IPS DF 6.9 (cell line): ENCODE results near the gene BEGAIN.

Source experiments
- DNase-seq: peaks from one replicate; pipeline ENCODE4 v3.0.0-alpha.2; 2013; ENCODE audit warnings: low read depth, low spot score
- H3K27ac ChIP-seq: one replicate; pipeline ENCODE4 v1.5.1; 2013; ENCODE audit warnings: low read length, control low read depth
- H3K27me3 ChIP-seq: 2 replicates; pipeline ENCODE4 v1.6.1; 2013; ENCODE audit warnings: mild to moderate bottlenecking, low read length; ENCODE audit not compliant: control insufficient read depth, insufficient read depth
- H3K36me3 ChIP-seq: 2 replicates; pipeline ENCODE4 v1.6.1; 2013; ENCODE audit warnings: low read length; ENCODE audit not compliant: control insufficient read depth, insufficient read depth
- H3K4me1 ChIP-seq: 2 replicates; pipeline ENCODE4 v1.6.1; 2013; ENCODE audit warnings: low read length; ENCODE audit not compliant: control insufficient read depth, insufficient read depth
- H3K4me3 ChIP-seq: 2 replicates; pipeline ENCODE4 v1.5.1; 2013; ENCODE audit warnings: mild to moderate bottlenecking, low read length
- H3K9me3 ChIP-seq: 2 replicates; pipeline ENCODE4 v1.6.1; 2013; ENCODE audit warnings: low read length, inconsistent platforms; ENCODE audit not compliant: control insufficient read depth, insufficient read depth
- WGBS: extraction: QIAGEN DNeasy Blood & Tissue Kit; methylation state at CpG from one replicate; pipeline ENCODE4 v1.1.7; 2013; ENCODE audit warnings: mixed read lengths, missing lambda C conversion rate; ENCODE audit not compliant: insufficient read length, insufficient coverage; 5-methylcytosine and 5-hydroxymethylcytosine counted together

BEGAIN gene

GRCh38 chr14:100558226-100558625 lies 29.0 kb downstream of the BEGAIN start:
- H3K4me3 ChIP-seq: no peak overlapping the region
- no peak overlapping the region for H3K27ac ChIP-seq
- DNase-seq: no peak
- peaks cover 11% of the 10 kb centered on the region for H3K4me1 ChIP-seq
- no CpG with 5 or more reads among the region's 11 CpGs for WGBS
- no peaks in the 10 kb centered on the region for H3K27me3 ChIP-seq
- no peaks in the 10 kb centered on the region; the same call in 1 of the 2 replicates for H3K36me3 ChIP-seq
- no peaks in the 10 kb centered on the region for H3K9me3 ChIP-seq

- Histone ChIP-seq H3K36me3 (no peaks in the 10 kb centered on the region; the same call in 1 of the 2 replicates), H3K27ac (no peak overlapping the region), H3K9me3 (no peaks in the 10 kb centered on the region), H3K4me3 (no peak overlapping the region), H3K4me1 (peaks cover 11% of the 10 kb centered on the region), H3K27me3 (no peaks in the 10 kb centered on the region)
- no peak for DNase-seq
- WGBS: no CpG with 5 or more reads among the region's 11 CpGs
Measured at GRCh38 chr14:100557658-100558057, 29.6 kb downstream of the BEGAIN start.

GRCh38 chr14:100556936-100557505 lies 30.2 kb downstream of the BEGAIN start:
- no CpG with 5 or more reads among the region's 22 CpGs for WGBS
- no peak overlapping the region for H3K27ac ChIP-seq
- no peaks in the 10 kb centered on the region for H3K27me3 ChIP-seq

GRCh38 chr14:100556140-100556475 lies 31.1 kb downstream of the BEGAIN start:
- peaks cover 11% of the 10 kb centered on the region for H3K4me1 ChIP-seq
- no peaks in the 10 kb centered on the region; the same call in 1 of the 2 replicates for H3K36me3 ChIP-seq
- no peak overlapping the region for H3K27ac ChIP-seq
- DNase-seq: no peak
- WGBS: no CpG with 5 or more reads among the region's 12 CpGs
- no peaks in the 10 kb centered on the region for H3K27me3 ChIP-seq
- no peaks in the 10 kb centered on the region for H3K9me3 ChIP-seq
- no peak overlapping the region for H3K4me3 ChIP-seq

More at GRCh38 chr14:100556936-100557505, 30.2 kb downstream of the BEGAIN start:
- no peaks in the 10 kb centered on the region; the same call in 1 of the 2 replicates for H3K36me3 ChIP-seq
- H3K4me1 ChIP-seq: peaks cover 11% of the 10 kb centered on the region
- no peaks in the 10 kb centered on the region for H3K9me3 ChIP-seq
- no peak overlapping the region for H3K4me3 ChIP-seq
- DNase-seq: no peak

- H3K27ac ChIP-seq: no peak overlapping the region
- H3K4me1 ChIP-seq: peaks cover 11% of the 10 kb centered on the region
- H3K4me3 ChIP-seq: no peak overlapping the region
Measured at GRCh38 chr14:100555436-100556139, 31.6 kb downstream of the BEGAIN start.

GRCh38 chr14:100554696-100555320 lies 32.4 kb downstream of the BEGAIN start:
- H3K36me3 ChIP-seq: no peaks in the 10 kb centered on the region; the same call in 1 of the 2 replicates
- no CpG with 5 or more reads among the region's 17 CpGs for WGBS
- peaks cover 11% of the 10 kb centered on the region for H3K4me1 ChIP-seq
- H3K9me3 ChIP-seq: no peaks in the 10 kb centered on the region
- no peak overlapping the region for H3K27ac ChIP-seq
- H3K4me3 ChIP-seq: no peak overlapping the region
- no peak for DNase-seq
- H3K27me3 ChIP-seq: no peaks in the 10 kb centered on the region

More at GRCh38 chr14:100555436-100556139, 31.6 kb downstream of the BEGAIN start:
- no peak for DNase-seq
- H3K27me3 ChIP-seq: no peaks in the 10 kb centered on the region
- no CpG with 5 or more reads among the region's 24 CpGs for WGBS
- H3K36me3 ChIP-seq: no peaks in the 10 kb centered on the region; the same call in 1 of the 2 replicates
- H3K9me3 ChIP-seq: no peaks in the 10 kb centered on the region

GRCh38 chr14:100554082-100554677 lies 33.0 kb downstream of the BEGAIN start:
- no peaks in the 10 kb centered on the region; the same call in 1 of the 2 replicates for H3K36me3 ChIP-seq
- no peaks in the 10 kb centered on the region for H3K9me3 ChIP-seq
- peaks cover 11% of the 10 kb centered on the region for H3K4me1 ChIP-seq
- H3K27me3 ChIP-seq: no peaks in the 10 kb centered on the region
- no peak overlapping the region for H3K4me3 ChIP-seq
- no peak for DNase-seq
- H3K27ac ChIP-seq: no peak overlapping the region
- no CpG with 5 or more reads among the region's 19 CpGs for WGBS

- no CpG with 5 or more reads among the region's 5 CpGs for WGBS
- H3K27me3 ChIP-seq: no peaks in the 10 kb centered on the region
- no peak for DNase-seq
- H3K4me3 ChIP-seq: no peak overlapping the region
- H3K36me3 ChIP-seq: no peaks in the 10 kb centered on the region; the same call in 1 of the 2 replicates
- H3K4me1 ChIP-seq: peaks cover 11% of the 10 kb centered on the region
- no peaks in the 10 kb centered on the region for H3K9me3 ChIP-seq
- no peak overlapping the region for H3K27ac ChIP-seq
Measured at GRCh38 chr14:100553471-100553870, 33.7 kb downstream of the BEGAIN start.

GRCh38 chr14:100552524-100553125 lies 34.6 kb downstream of the BEGAIN start:
- H3K36me3 ChIP-seq: no peaks in the 10 kb centered on the region; the same call in 1 of the 2 replicates
- H3K27me3 ChIP-seq: no peaks in the 10 kb centered on the region
- no CpG with 5 or more reads among the region's 16 CpGs for WGBS
- no peak for DNase-seq
- no peak overlapping the region for H3K27ac ChIP-seq
- H3K4me3 ChIP-seq: no peak overlapping the region
- H3K9me3 ChIP-seq: no peaks in the 10 kb centered on the region
- peaks cover 11% of the 10 kb centered on the region for H3K4me1 ChIP-seq

- H3K4me1 ChIP-seq: peaks cover 10% of the 10 kb centered on the region
- WGBS: no CpG with 5 or more reads among the region's 11 CpGs
- no peaks in the 10 kb centered on the region for H3K9me3 ChIP-seq
- DNase-seq: no peak
- H3K27me3 ChIP-seq: no peaks in the 10 kb centered on the region
- H3K36me3 ChIP-seq: no peaks in the 10 kb centered on the region; the same call in 1 of the 2 replicates
- no peak overlapping the region for H3K27ac ChIP-seq
- H3K4me3 ChIP-seq: no peak overlapping the region
Measured at GRCh38 chr14:100551056-100551455, 36.2 kb downstream of the BEGAIN start.
